Sigmoid colon (tissue), 4 donors: ENCODE results near the gene SLC17A9.

Experiments
- POLR2A ChIP-seq, 2 donors: fragments of 450-650 bp; IDR thresholded peaks; one replicate each; pipeline ENCODE4 v1.6.1; 2016; ENCODE audit warnings: antibody characterized with exemption in 2 of 2, mild to moderate bottlenecking in 2 of 2, moderate library complexity in 2 of 2
- POLR2AphosphoS5 ChIP-seq, 4 donors: sonication (generic); formaldehyde crosslinking; IDR thresholded peaks; one replicate each; pipeline ENCODE4 v1.6.1; 2017; ENCODE audit warnings: antibody characterized with exemption in 4 of 4
- TF ChIP-seq, protein P1 (sequence below), 4 experiments: fragments of 450-650 bp in 3 of 4; fragments of 200-600 bp in 1 of 4; IDR thresholded peaks; one replicate each; pipeline ENCODE4 v1.5.1; 2016 to 2019; ENCODE audit warnings: antibody characterized with exemption in 4 of 4, mild to moderate bottlenecking in 3 of 4, moderate library complexity in 2 of 4

DNA sequence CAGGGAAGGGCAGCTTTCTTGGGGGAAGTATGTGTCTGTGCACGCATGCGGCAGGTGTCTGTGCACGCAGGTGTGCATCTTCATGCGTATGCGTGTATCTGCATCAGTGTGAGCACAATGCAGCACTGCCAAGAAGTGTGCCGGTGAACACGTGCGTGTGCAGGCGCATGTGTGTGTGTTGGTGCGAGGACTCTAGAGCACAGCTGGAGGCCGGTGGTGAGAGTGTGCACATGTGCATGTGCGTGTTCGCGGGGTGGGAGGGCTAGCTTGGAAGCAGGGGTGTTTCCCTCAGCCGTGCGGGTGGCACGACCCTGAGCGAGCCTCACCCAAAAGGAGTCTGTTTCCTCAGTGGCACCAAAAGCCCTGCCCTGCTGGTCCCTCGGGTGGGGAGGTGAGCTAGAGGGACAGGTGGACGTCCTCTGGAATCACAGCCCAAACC, 7.5 kb downstream of the SLC17A9 start:
- TF ChIP-seq, protein P1, sequence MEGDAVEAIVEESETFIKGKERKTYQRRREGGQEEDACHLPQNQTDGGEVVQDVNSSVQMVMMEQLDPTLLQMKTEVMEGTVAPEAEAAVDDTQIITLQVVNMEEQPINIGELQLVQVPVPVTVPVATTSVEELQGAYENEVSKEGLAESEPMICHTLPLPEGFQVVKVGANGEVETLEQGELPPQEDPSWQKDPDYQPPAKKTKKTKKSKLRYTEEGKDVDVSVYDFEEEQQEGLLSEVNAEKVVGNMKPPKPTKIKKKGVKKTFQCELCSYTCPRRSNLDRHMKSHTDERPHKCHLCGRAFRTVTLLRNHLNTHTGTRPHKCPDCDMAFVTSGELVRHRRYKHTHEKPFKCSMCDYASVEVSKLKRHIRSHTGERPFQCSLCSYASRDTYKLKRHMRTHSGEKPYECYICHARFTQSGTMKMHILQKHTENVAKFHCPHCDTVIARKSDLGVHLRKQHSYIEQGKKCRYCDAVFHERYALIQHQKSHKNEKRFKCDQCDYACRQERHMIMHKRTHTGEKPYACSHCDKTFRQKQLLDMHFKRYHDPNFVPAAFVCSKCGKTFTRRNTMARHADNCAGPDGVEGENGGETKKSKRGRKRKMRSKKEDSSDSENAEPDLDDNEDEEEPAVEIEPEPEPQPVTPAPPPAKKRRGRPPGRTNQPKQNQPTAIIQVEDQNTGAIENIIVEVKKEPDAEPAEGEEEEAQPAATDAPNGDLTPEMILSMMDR (IDR thresholded peaks at IDR 0.05): no peak
- TF ChIP-seq POLR2A (IDR thresholded peaks at IDR 0.05) (no peak), POLR2AphosphoS5 (IDR thresholded peaks at IDR 0.05) (no peak)
